ENCODE results near the gene DPP4.

- no peak for TF ChIP-seq CTCF (IDR thresholded peaks at IDR 0.05; ENCODE audit: poor library complexity)
- no peak for TF ChIP-seq EZH2 (IDR thresholded peaks at IDR 0.05; ENCODE audit: borderline replicate concordance)
- TF ChIP-seq EZH2phosphoT487 (IDR thresholded peaks at IDR 0.05; ENCODE audit: low read depth, severe bottlenecking, unreplicated experiment), result no peak
Observed at GRCh38 chr2:161971551-161971950, 102.5 kb downstream of the DPP4 start.
